NT2/D1 (cell line): ENCODE measurements around the gene CDK11B.

Experiments used
- DNase-seq: peaks from one replicate; pipeline ENCODE4 v3.0.0-alpha.2; 2011; ENCODE audit warnings: low read depth, low spot score
- H3K27me3 ChIP-seq: 2 replicates; pipeline ENCODE4 v1.6.0; 2011; ENCODE audit warnings: mild to moderate bottlenecking; ENCODE audit not compliant: insufficient read length, insufficient read depth
- H3K36me3 ChIP-seq: 2 replicates; pipeline ENCODE4 v1.6.1; 2011; ENCODE audit warnings: mild to moderate bottlenecking, low read length, mixed read lengths; ENCODE audit not compliant: insufficient read depth, insufficient read length
- H3K4me1 ChIP-seq: 2 replicates; pipeline ENCODE4 v1.5.1; 2011; ENCODE audit not compliant: insufficient read depth, insufficient read length
- H3K4me3 ChIP-seq: 2 replicates; pipeline ENCODE4 v1.5.1; 2011; ENCODE audit warnings: low read depth; ENCODE audit not compliant: insufficient read length
- H3K9ac ChIP-seq: 2 replicates; pipeline ENCODE4 v1.6.0; 2011; ENCODE audit warnings: low read depth; ENCODE audit not compliant: insufficient read length
- H3K9me3 ChIP-seq: 2 replicates; pipeline ENCODE4 v1.5.1; 2011; ENCODE audit warnings: mild to moderate bottlenecking, low read length; ENCODE audit not compliant: insufficient read depth
- SUZ12 ChIP-seq: IDR thresholded peaks from 2 replicates; pipeline ENCODE4 v1.6.1; 2011; ENCODE audit not compliant: insufficient read length, insufficient read depth; ENCODE audit errors: extremely low read depth
- YY1 ChIP-seq: IDR thresholded peaks from 2 replicates; pipeline ENCODE4 v1.6.1; 2011; ENCODE audit not compliant: insufficient read length, insufficient read depth
- ZNF274 ChIP-seq: IDR thresholded peaks from 2 replicates; pipeline ENCODE4 v1.6.1; 2011; ENCODE audit warnings: mild to moderate bottlenecking, low read depth, low read length

The CDK11B gene

GRCh38 chr1:1626207-1627141 lies 32.3 kb downstream of the CDK11B start:
- Histone ChIP-seq H3K9ac (peak overlapping the region; percentile 2), H3K27me3 (no peaks in the 10 kb centered on the region), H3K36me3 (peaks cover 16% of the 10 kb centered on the region), H3K4me3 (no peak overlapping the region), H3K4me1 (peaks cover 2% of the 10 kb centered on the region), H3K9me3 (no peaks in the 10 kb centered on the region)
- TF ChIP-seq ZNF274 (no peak), SUZ12 (no peak), YY1 (no peak)
- no peak for DNase-seq

- Histone ChIP-seq H3K4me1 (peaks cover 4% of the 10 kb centered on the region), H3K9me3 (no peaks in the 10 kb centered on the region), H3K36me3 (peaks cover 16% of the 10 kb centered on the region), H3K4me3 (no peak overlapping the region), H3K27me3 (no peaks in the 10 kb centered on the region), H3K9ac (peak overlapping the region; percentile 2)
- no peak for TF ChIP-seq YY1
- no peak for DNase-seq
Observed at GRCh38 chr1:1625824-1626206, 33.0 kb downstream of the CDK11B start.

- Histone ChIP-seq H3K36me3 (peaks cover 16% of the 10 kb centered on the region), H3K4me3 (no peak overlapping the region), H3K27me3 (no peaks in the 10 kb centered on the region), H3K9me3 (no peaks in the 10 kb centered on the region), H3K9ac (no peak overlapping the region), H3K4me1 (peaks cover 6% of the 10 kb centered on the region)
- no peak for DNase-seq
- TF ChIP-seq SUZ12, result no peak
- TF ChIP-seq YY1, result no peak
- TF ChIP-seq ZNF274, result no peak
Observed at GRCh38 chr1:1625404-1625775, 33.4 kb downstream of the CDK11B start.

- Histone ChIP-seq H3K9ac (peak overlapping the region; percentile 21), H3K9me3 (no peaks in the 10 kb centered on the region), H3K4me3 (no peak overlapping the region), H3K4me1 (peaks cover 10% of the 10 kb centered on the region), H3K27me3 (no peaks in the 10 kb centered on the region), H3K36me3 (peaks cover 16% of the 10 kb centered on the region)
- TF ChIP-seq YY1 (no peak), SUZ12 (no peak), ZNF274 (no peak)
- DNase-seq, result no peak
Observed at GRCh38 chr1:1624443-1625403, 34.1 kb downstream of the CDK11B start.

GRCh38 chr1:1623631-1624442 lies 35.0 kb downstream of the CDK11B start:
- TF ChIP-seq SUZ12 (no peak), YY1 (no peak), ZNF274 (no peak)
- Histone ChIP-seq H3K27me3 (no peaks in the 10 kb centered on the region), H3K4me3 (no peak overlapping the region), H3K4me1 (peaks cover 10% of the 10 kb centered on the region), H3K36me3 (peaks cover 16% of the 10 kb centered on the region), H3K9ac (no peak overlapping the region), H3K9me3 (no peaks in the 10 kb centered on the region)
- DNase-seq, result no peak

- H3K36me3 ChIP-seq, result peaks cover 16% of the 10 kb centered on the region
- no peak for TF ChIP-seq SUZ12
- TF ChIP-seq ZNF274, result no peak
- no peak for TF ChIP-seq YY1
Observed at GRCh38 chr1:1623181-1623630, 35.6 kb downstream of the CDK11B start.

More at GRCh38 chr1:1623181-1623630, 35.6 kb downstream of the CDK11B start:
- Histone ChIP-seq H3K9me3 (no peaks in the 10 kb centered on the region), H3K27me3 (no peaks in the 10 kb centered on the region), H3K4me3 (no peak overlapping the region), H3K9ac (no peak overlapping the region), H3K4me1 (peaks cover 10% of the 10 kb centered on the region)
- DNase-seq, result no peak
